Panc1 (cell line): ENCODE measurements around the gene ZNF319.

Experiments
- CTCF ChIP-seq: fragments of 450-650 bp; IDR thresholded peaks from 2 replicates; pipeline ENCODE4 v1.5.1; 2017; ENCODE audit warnings: mild to moderate bottlenecking
- POLR2AphosphoS5 ChIP-seq: IDR thresholded peaks from 2 replicates; pipeline ENCODE4 v1.6.1; 2012; ENCODE audit warnings: mild to moderate bottlenecking, low read depth, low read length, moderate library complexity
- REST ChIP-seq, 2 experiments: IDR thresholded peaks; 2 replicates each; pipeline ENCODE4 v1.6.1; 2011 to 2012; ENCODE audit warnings: low read depth in 2 of 2, control low read depth in 1 of 2, low read length in 1 of 2, mild to moderate bottlenecking in 1 of 2, moderate library complexity in 1 of 2; ENCODE audit not compliant: insufficient read depth in 1 of 2
- SIN3A ChIP-seq: IDR thresholded peaks from 2 replicates; pipeline ENCODE4 v1.6.1; 2012; ENCODE audit warnings: low read depth, mild to moderate bottlenecking, low read length, moderate library complexity, borderline replicate concordance; ENCODE audit not compliant: insufficient read depth

GRCh38 chr16:57971848-57972247 lies 28.6 kb downstream of the ZNF319 start:
- TF ChIP-seq CTCF: no peak
- no peak for TF ChIP-seq POLR2AphosphoS5
- TF ChIP-seq REST (IDR thresholded peaks at IDR 0.05; ENCODE audit: insufficient read depth in 1 of 2, low read depth in 2 of 2, low read length in 1 of 2): no peak
- no peak for TF ChIP-seq SIN3A
